B cell (primary cell): ENCODE data around the gene PARD3B.

Experiments
- EZH2 ChIP-seq: IDR thresholded peaks from 2 replicates; pipeline ENCODE4 v1.6.1; 2012; ENCODE audit warnings: borderline replicate concordance, low read depth, mild to moderate bottlenecking, moderate library complexity, low read length; ENCODE audit not compliant: insufficient read depth, poor library complexity, severe bottlenecking
- TF ChIP-seq, protein P1 (sequence below): fragments of 200-600 bp; IDR thresholded peaks from one replicate; pipeline ENCODE4 v1.8.0; 2022; ENCODE audit warnings: antibody characterized with exemption, mild to moderate bottlenecking

DNA sequence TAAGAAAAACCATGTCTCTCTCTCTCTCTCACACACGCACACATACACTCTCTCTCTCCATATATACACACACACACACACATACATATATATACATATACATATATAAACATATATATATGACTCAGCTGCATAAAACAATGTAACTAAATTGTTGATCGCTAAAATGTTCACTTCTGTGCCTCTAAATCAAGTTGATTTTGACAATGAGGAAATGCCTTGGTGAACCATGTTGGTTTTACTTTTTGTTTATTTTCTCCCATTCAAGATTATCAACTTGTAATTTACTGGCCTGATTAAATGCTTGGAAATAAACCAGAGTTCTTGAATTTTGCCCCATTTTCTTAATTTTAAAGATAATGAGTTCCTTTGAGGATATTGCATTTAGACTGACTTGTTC lies 500.4 kb downstream of the PARD3B start:
- TF ChIP-seq EZH2 = no peak
- TF ChIP-seq, protein P1, sequence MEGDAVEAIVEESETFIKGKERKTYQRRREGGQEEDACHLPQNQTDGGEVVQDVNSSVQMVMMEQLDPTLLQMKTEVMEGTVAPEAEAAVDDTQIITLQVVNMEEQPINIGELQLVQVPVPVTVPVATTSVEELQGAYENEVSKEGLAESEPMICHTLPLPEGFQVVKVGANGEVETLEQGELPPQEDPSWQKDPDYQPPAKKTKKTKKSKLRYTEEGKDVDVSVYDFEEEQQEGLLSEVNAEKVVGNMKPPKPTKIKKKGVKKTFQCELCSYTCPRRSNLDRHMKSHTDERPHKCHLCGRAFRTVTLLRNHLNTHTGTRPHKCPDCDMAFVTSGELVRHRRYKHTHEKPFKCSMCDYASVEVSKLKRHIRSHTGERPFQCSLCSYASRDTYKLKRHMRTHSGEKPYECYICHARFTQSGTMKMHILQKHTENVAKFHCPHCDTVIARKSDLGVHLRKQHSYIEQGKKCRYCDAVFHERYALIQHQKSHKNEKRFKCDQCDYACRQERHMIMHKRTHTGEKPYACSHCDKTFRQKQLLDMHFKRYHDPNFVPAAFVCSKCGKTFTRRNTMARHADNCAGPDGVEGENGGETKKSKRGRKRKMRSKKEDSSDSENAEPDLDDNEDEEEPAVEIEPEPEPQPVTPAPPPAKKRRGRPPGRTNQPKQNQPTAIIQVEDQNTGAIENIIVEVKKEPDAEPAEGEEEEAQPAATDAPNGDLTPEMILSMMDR = no peak
